HS-5 (cell line): ENCODE measurements around the gene DCDC1.

Experiments
- DNase-seq: peaks from one replicate; pipeline ENCODE4 v3.0.0-alpha.2; 2012; ENCODE audit warnings: low read depth

DCDC1 gene

GRCh38 chr11:30852645-30853044 is 516.9 kb downstream of the DCDC1 start:
- DNase-seq = no peak

GRCh38 chr11:30852091-30852490 is 517.4 kb downstream of the DCDC1 start:
- DNase-seq = no peak

- no peak for DNase-seq
Measured at GRCh38 chr11:30837252-30837651, 532.3 kb downstream of the DCDC1 start.

GRCh38 chr11:30832831-30833230 is 536.7 kb downstream of the DCDC1 start:
- no peak for DNase-seq

- no peak for DNase-seq
Measured at GRCh38 chr11:30830681-30831080, 538.9 kb downstream of the DCDC1 start.

- no peak for DNase-seq
Measured at GRCh38 chr11:30826911-30827310, 542.6 kb downstream of the DCDC1 start.

GRCh38 chr11:30825723-30826122 is 543.8 kb downstream of the DCDC1 start:
- DNase-seq = no peak

- DNase-seq = no peak
Measured at GRCh38 chr11:30823119-30823518, 546.4 kb downstream of the DCDC1 start.

GRCh38 chr11:30821438-30821965 is 548.0 kb downstream of the DCDC1 start:
- DNase-seq = no peak

GRCh38 chr11:30818721-30819120 is 550.8 kb downstream of the DCDC1 start:
- no peak for DNase-seq

GRCh38 chr11:30816959-30817880 is 552.3 kb downstream of the DCDC1 start:
- no peak for DNase-seq

GRCh38 chr11:30815619-30816018 is 553.9 kb downstream of the DCDC1 start:
- DNase-seq = no peak

- DNase-seq = no peak
Measured at GRCh38 chr11:30814737-30815136, 554.8 kb downstream of the DCDC1 start.
